ENCODE data around the gene TRERF1. TPM values are rescaled to one million over a fixed set of nuclear protein-coding genes. Genes with fewer than 3 reads are reported as not detected.

The TRERF1 gene
- total RNA-seq, 1 experiment from 2014 or later: 22.3 TPM

DNA sequence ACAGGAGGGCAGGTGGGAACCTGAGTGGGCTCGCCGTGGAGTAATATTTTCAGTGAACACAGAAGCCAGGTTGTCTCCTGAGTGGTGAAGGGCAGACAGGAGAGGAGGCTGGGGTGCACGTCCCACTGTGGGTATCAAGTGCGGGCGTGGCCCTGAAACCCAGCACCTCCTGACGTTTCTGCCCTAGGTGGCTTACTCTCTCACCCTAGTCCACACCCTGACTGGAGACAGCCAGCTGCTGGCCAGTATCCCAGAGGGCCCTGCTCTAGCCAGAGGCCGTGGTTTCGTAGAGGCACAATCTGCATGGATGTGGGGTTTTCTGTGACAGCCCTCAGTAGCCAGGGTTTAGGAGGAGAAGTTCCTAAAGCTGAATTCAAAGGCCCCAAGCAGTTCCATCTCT, 86.7 kb downstream of the TRERF1 start:
- no peak for ATAC-seq
- H3K4me1 Mint-ChIP-seq: peaks cover 27% of the 10 kb centered on the region

DNA sequence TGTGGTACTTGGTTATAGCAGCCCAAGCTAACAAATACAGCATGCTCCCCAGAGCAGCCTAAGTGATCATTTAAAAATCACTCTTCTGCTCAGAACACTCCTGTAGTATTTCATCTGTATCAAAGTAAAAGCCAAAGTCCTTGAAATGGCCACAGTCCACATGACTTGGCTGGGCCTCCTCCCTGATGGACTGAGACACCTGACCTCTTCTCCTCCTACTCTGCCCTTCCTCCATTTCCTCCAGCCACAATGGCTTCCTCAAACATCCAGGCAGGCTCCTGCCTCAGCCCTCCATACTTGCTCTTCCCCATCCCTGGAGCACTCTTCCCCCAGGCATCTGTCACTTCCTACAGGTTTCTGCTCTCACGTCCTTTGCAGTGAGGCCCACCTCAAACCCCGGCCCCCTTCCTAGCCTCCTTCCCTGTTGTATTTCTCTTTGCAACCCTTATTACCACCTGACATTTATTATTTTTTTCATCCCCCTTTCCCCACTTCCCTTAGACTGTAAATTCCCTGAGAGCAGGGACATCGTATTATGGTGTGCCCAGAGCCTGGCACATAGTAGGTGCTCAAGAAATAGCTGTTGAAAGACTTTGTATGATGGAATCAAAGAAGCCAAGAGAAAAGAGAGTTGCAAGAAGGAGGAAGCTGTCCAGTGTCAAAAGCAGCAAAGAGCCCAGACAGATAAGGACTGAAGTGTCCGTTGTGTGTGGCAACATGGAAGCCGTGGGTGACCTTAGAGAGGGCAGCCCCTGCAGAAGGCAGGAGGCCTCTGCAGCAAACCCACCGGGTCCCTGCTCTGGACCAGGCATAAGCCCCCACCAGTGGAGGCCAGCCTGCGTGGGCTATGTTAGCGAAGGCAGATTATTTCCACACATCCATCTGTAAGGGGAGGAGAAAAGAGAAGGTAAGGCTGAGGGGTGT, 87.5 kb downstream of the TRERF1 start:
- Mint-ChIP-seq H3K9me3 (no peaks in the 10 kb centered on the region), H3K36me3 (peaks cover 4% of the 10 kb centered on the region; the same call in 1 of the 2 replicates), H3K27ac (no peak overlapping the region), H3K4me3 (no peak overlapping the region), H3K4me1 (peaks cover 19% of the 10 kb centered on the region), H3K27me3 (ENCODE audit: low read depth) (no peaks in the 10 kb centered on the region)
- no peak for DNase-seq (ENCODE audit: low spot score)
- ChIA-PET POLR2A (no interaction called here), CTCF (no interaction called here)
- no peak for ATAC-seq
- no peak for TF ChIP-seq CBFB (CRISPR knock-in tag; IDR thresholded peaks at IDR 0.05; ENCODE audit: low read depth)
- TF ChIP-seq, protein P1, sequence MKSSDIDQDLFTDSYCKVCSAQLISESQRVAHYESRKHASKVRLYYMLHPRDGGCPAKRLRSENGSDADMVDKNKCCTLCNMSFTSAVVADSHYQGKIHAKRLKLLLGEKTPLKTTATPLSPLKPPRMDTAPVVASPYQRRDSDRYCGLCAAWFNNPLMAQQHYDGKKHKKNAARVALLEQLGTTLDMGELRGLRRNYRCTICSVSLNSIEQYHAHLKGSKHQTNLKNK (CRISPR knock-in tag; IDR thresholded peaks at IDR 0.05): no peak
- TF ChIP-seq, protein P2, sequence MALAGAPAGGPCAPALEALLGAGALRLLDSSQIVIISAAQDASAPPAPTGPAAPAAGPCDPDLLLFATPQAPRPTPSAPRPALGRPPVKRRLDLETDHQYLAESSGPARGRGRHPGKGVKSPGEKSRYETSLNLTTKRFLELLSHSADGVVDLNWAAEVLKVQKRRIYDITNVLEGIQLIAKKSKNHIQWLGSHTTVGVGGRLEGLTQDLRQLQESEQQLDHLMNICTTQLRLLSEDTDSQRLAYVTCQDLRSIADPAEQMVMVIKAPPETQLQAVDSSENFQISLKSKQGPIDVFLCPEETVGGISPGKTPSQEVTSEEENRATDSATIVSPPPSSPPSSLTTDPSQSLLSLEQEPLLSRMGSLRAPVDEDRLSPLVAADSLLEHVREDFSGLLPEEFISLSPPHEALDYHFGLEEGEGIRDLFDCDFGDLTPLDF (CRISPR knock-in tag; IDR thresholded peaks at IDR 0.05): no peak
- TF ChIP-seq ELF4 (CRISPR knock-in tag; IDR thresholded peaks at IDR 0.05; ENCODE audit: low read depth): no peak
- no peak for TF ChIP-seq TCF7 (CRISPR knock-in tag; IDR thresholded peaks at IDR 0.05; ENCODE audit: low read depth)
- TF ChIP-seq, protein P3, sequence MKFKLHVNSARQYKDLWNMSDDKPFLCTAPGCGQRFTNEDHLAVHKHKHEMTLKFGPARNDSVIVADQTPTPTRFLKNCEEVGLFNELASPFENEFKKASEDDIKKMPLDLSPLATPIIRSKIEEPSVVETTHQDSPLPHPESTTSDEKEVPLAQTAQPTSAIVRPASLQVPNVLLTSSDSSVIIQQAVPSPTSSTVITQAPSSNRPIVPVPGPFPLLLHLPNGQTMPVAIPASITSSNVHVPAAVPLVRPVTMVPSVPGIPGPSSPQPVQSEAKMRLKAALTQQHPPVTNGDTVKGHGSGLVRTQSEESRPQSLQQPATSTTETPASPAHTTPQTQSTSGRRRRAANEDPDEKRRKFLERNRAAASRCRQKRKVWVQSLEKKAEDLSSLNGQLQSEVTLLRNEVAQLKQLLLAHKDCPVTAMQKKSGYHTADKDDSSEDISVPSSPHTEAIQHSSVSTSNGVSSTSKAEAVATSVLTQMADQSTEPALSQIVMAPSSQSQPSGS (CRISPR knock-in tag; IDR thresholded peaks at IDR 0.05; ENCODE audit: borderline replicate concordance, low read depth): no peak
- TF ChIP-seq, protein P4, sequence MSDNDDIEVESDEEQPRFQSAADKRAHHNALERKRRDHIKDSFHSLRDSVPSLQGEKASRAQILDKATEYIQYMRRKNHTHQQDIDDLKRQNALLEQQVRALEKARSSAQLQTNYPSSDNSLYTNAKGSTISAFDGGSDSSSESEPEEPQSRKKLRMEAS (CRISPR knock-in tag; IDR thresholded peaks at IDR 0.05): no peak
- TF ChIP-seq, protein P5, sequence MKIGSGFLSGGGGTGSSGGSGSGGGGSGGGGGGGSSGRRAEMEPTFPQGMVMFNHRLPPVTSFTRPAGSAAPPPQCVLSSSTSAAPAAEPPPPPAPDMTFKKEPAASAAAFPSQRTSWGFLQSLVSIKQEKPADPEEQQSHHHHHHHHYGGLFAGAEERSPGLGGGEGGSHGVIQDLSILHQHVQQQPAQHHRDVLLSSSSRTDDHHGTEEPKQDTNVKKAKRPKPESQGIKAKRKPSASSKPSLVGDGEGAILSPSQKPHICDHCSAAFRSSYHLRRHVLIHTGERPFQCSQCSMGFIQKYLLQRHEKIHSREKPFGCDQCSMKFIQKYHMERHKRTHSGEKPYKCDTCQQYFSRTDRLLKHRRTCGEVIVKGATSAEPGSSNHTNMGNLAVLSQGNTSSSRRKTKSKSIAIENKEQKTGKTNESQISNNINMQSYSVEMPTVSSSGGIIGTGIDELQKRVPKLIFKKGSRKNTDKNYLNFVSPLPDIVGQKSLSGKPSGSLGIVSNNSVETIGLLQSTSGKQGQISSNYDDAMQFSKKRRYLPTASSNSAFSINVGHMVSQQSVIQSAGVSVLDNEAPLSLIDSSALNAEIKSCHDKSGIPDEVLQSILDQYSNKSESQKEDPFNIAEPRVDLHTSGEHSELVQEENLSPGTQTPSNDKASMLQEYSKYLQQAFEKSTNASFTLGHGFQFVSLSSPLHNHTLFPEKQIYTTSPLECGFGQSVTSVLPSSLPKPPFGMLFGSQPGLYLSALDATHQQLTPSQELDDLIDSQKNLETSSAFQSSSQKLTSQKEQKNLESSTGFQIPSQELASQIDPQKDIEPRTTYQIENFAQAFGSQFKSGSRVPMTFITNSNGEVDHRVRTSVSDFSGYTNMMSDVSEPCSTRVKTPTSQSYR (CRISPR knock-in tag; IDR thresholded peaks at IDR 0.05): no peak
- TF ChIP-seq, protein P6, sequence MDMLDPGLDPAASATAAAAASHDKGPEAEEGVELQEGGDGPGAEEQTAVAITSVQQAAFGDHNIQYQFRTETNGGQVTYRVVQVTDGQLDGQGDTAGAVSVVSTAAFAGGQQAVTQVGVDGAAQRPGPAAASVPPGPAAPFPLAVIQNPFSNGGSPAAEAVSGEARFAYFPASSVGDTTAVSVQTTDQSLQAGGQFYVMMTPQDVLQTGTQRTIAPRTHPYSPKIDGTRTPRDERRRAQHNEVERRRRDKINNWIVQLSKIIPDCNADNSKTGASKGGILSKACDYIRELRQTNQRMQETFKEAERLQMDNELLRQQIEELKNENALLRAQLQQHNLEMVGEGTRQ (CRISPR knock-in tag; IDR thresholded peaks at IDR 0.05): no peak

More for the DNA sequence above, 86.7 kb downstream of the TRERF1 start:
- CTCF ChIA-PET: no interaction called here
- no peaks in the 10 kb centered on the region for H3K9me3 Mint-ChIP-seq
- H3K27me3 Mint-ChIP-seq (ENCODE audit: low read depth): no peaks in the 10 kb centered on the region
- POLR2A ChIA-PET: no interaction called here
- H3K36me3 Mint-ChIP-seq: peaks cover 4% of the 10 kb centered on the region; the same call in 1 of the 2 replicates
- no peak for TF ChIP-seq ELF4 (CRISPR knock-in tag; IDR thresholded peaks at IDR 0.05; ENCODE audit: low read depth)
- TF ChIP-seq, protein P7, sequence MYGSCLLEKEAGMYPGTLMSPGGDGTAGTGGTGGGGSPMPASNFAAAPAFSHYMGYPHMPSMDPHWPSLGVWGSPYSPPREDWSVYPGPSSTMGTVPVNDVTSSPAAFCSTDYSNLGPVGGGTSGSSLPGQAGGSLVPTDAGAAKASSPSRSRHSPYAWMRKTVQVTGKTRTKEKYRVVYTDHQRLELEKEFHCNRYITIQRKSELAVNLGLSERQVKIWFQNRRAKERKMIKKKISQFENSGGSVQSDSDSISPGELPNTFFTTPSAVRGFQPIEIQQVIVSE (CRISPR knock-in tag; IDR thresholded peaks at IDR 0.05; ENCODE audit: borderline replicate concordance): no peak
- TF ChIP-seq, protein P8, sequence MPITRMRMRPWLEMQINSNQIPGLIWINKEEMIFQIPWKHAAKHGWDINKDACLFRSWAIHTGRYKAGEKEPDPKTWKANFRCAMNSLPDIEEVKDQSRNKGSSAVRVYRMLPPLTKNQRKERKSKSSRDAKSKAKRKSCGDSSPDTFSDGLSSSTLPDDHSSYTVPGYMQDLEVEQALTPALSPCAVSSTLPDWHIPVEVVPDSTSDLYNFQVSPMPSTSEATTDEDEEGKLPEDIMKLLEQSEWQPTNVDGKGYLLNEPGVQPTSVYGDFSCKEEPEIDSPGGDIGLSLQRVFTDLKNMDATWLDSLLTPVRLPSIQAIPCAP (CRISPR knock-in tag; IDR thresholded peaks at IDR 0.05): no peak
- TF ChIP-seq, protein P2 (CRISPR knock-in tag; IDR thresholded peaks at IDR 0.05): no peak
- TF ChIP-seq, protein P9, sequence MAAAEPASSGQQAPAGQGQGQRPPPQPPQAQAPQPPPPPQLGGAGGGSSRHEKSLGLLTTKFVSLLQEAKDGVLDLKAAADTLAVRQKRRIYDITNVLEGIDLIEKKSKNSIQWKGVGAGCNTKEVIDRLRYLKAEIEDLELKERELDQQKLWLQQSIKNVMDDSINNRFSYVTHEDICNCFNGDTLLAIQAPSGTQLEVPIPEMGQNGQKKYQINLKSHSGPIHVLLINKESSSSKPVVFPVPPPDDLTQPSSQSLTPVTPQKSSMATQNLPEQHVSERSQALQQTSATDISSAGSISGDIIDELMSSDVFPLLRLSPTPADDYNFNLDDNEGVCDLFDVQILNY (CRISPR knock-in tag; IDR thresholded peaks at IDR 0.05): no peak
- TF ChIP-seq ATF1 (CRISPR knock-in tag; IDR thresholded peaks at IDR 0.05): no peak
- TF ChIP-seq, protein P10, sequence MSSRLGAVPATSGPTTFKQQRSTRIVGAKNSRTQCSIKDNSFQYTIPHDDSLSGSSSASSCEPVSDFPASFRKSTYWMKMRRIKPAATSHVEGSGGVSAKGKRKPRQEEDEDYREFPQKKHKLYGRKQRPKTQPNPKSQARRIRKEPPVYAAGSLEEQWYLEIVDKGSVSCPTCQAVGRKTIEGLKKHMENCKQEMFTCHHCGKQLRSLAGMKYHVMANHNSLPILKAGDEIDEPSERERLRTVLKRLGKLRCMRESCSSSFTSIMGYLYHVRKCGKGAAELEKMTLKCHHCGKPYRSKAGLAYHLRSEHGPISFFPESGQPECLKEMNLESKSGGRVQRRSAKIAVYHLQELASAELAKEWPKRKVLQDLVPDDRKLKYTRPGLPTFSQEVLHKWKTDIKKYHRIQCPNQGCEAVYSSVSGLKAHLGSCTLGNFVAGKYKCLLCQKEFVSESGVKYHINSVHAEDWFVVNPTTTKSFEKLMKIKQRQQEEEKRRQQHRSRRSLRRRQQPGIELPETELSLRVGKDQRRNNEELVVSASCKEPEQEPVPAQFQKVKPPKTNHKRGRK (CRISPR knock-in tag; IDR thresholded peaks at IDR 0.05; ENCODE audit: borderline replicate concordance): no peak
- TF ChIP-seq ETV6 (CRISPR knock-in tag; IDR thresholded peaks at IDR 0.05): no peak
- no peak overlapping the region for H3K4me3 Mint-ChIP-seq
- no peak overlapping the region for H3K27ac Mint-ChIP-seq
- DNase-seq (ENCODE audit: low spot score): no peak

Data from WTC11 (cell line).